Mesenchymal stem cell (in vitro differentiated cells and primary cell): Measurements from ENCODE around the gene GARRE1.

Source experiments
- DNase-seq: peaks from one replicate; pipeline ENCODE4 v3.0.0-alpha.2; 2013
- H2AFZ ChIP-seq: one replicate; pipeline ENCODE4 v1.6.1; 2013; ENCODE audit warnings: low read depth, mild to moderate bottlenecking, control low read depth, inconsistent platforms, low read length, moderate library complexity
- H2AK5ac ChIP-seq: 2 replicates; pipeline ENCODE4 v1.6.1; 2013; ENCODE audit warnings: low read length, moderate library complexity, mild to moderate bottlenecking, inconsistent platforms; ENCODE audit not compliant: severe bottlenecking
- H2BK120ac ChIP-seq: one replicate; pipeline ENCODE4 v1.6.1; 2013; ENCODE audit warnings: low read depth, mild to moderate bottlenecking, inconsistent platforms, low read length, moderate library complexity
- H2BK12ac ChIP-seq, 2 experiments: one replicate each; pipeline ENCODE4 v1.6.1; 2013; ENCODE audit warnings: inconsistent platforms in 2 of 2, low read length in 2 of 2, mild to moderate bottlenecking in 2 of 2, moderate library complexity in 2 of 2, control low read depth in 1 of 2
- H2BK15ac ChIP-seq: one replicate; pipeline ENCODE4 v1.6.1; 2013; ENCODE audit warnings: mild to moderate bottlenecking, low read depth, inconsistent platforms; ENCODE audit not compliant: poor library complexity, severe bottlenecking
- H2BK5ac ChIP-seq: 2 replicates; pipeline ENCODE4 v1.6.1; 2013; ENCODE audit warnings: low read depth, mild to moderate bottlenecking, low read length, control low read depth, inconsistent platforms; ENCODE audit not compliant: poor library complexity, severe bottlenecking
- H3K14ac ChIP-seq, 2 experiments: one replicate each; pipeline ENCODE4 v1.6.1; 2013; ENCODE audit warnings: inconsistent platforms in 2 of 2, low read length in 2 of 2, control low read depth in 1 of 2, mild to moderate bottlenecking in 1 of 2, moderate library complexity in 1 of 2
- H3K18ac ChIP-seq, 2 experiments: one replicate each; pipeline ENCODE4 v1.6.1; 2013; ENCODE audit warnings: inconsistent platforms in 2 of 2, low read length in 2 of 2, control low read depth in 1 of 2, low read depth in 1 of 2, mild to moderate bottlenecking in 1 of 2
- H3K23ac ChIP-seq, 2 experiments: one replicate each; pipeline ENCODE4 v1.6.1; 2013; ENCODE audit warnings: inconsistent platforms in 2 of 2, low read length in 2 of 2, mild to moderate bottlenecking in 2 of 2, moderate library complexity in 2 of 2, control low read depth in 1 of 2
- H3K27ac ChIP-seq: 2 replicates; pipeline ENCODE4 v1.5.1; 2013; ENCODE audit warnings: mild to moderate bottlenecking, moderate library complexity, low read length, control low read depth, inconsistent platforms; ENCODE audit not compliant: poor library complexity, severe bottlenecking
- H3K27me3 ChIP-seq, 2 experiments: 2 replicates each; pipeline versions ENCODE4 v1.6.1 to v1.7.0; 2013; ENCODE audit warnings: low read length in 2 of 2, mild to moderate bottlenecking in 2 of 2, moderate library complexity in 2 of 2, control low read depth in 1 of 2, inconsistent platforms in 1 of 2; ENCODE audit not compliant: control insufficient read depth in 1 of 2, insufficient read depth in 1 of 2
- H3K36me3 ChIP-seq, 2 experiments: 2 replicates each; pipeline versions ENCODE4 v1.6.1 to v1.7.0; 2013; ENCODE audit warnings: low read length in 2 of 2, control low read depth in 1 of 2, inconsistent platforms in 1 of 2, low read depth in 1 of 2, mild to moderate bottlenecking in 1 of 2; ENCODE audit not compliant: insufficient read depth in 2 of 2, control insufficient read depth in 1 of 2
- H3K4ac ChIP-seq, 2 experiments: one replicate each; pipeline ENCODE4 v1.6.1; 2013; ENCODE audit warnings: inconsistent platforms in 2 of 2, low read length in 2 of 2, mild to moderate bottlenecking in 2 of 2, moderate library complexity in 2 of 2, control low read depth in 1 of 2, low read depth in 1 of 2
- H3K4me1 ChIP-seq: 2 replicates; pipeline ENCODE4 v1.6.1; 2013; ENCODE audit warnings: low read depth, low read length, control low read depth; ENCODE audit not compliant: control insufficient read depth, insufficient read depth
- H3K4me2 ChIP-seq: 2 replicates; pipeline ENCODE4 v1.6.1; 2013; ENCODE audit warnings: low read length, mild to moderate bottlenecking, inconsistent platforms; ENCODE audit not compliant: poor library complexity, severe bottlenecking
- H3K4me3 ChIP-seq, 2 experiments: 2 replicates each; pipeline versions ENCODE4 v1.5.1 to v1.7.0; 2013; ENCODE audit warnings: low read length in 2 of 2, mild to moderate bottlenecking in 2 of 2, control low read depth in 1 of 2, low read depth in 1 of 2; ENCODE audit not compliant: insufficient read depth in 1 of 2
- H3K79me1 ChIP-seq: replicated peaks from 2 replicates; pipeline ENCODE4 v1.6.1; 2013; ENCODE audit warnings: mild to moderate bottlenecking, control low read depth, low read length, inconsistent platforms; ENCODE audit not compliant: poor library complexity, severe bottlenecking
- H3K9ac ChIP-seq: 2 replicates; pipeline ENCODE4 v1.7.0; 2013; ENCODE audit warnings: mild to moderate bottlenecking, low read length, moderate library complexity
- H3K9me3 ChIP-seq: 2 replicates; pipeline ENCODE4 v1.7.0; 2013; ENCODE audit warnings: mild to moderate bottlenecking, low read length; ENCODE audit not compliant: control insufficient read depth
- H4K8ac ChIP-seq: one replicate; pipeline ENCODE4 v1.6.1; 2013; ENCODE audit warnings: inconsistent platforms, mild to moderate bottlenecking, low read length, moderate library complexity
- H4K91ac ChIP-seq: one replicate; pipeline ENCODE4 v1.6.1; 2013; ENCODE audit warnings: mild to moderate bottlenecking, low read length, inconsistent platforms
- WGBS: methylation state at CpG from one replicate; pipeline ENCODE4 v1.1.7; 2013; ENCODE audit warnings: mixed read lengths; 5-methylcytosine and 5-hydroxymethylcytosine counted together

Gene GARRE1

GRCh38 chr19:34222386-34222785 lies 32.0 kb upstream of the GARRE1 start:
- H3K4me3 ChIP-seq = no peak overlapping the region
- H3K4me1 ChIP-seq = peaks cover 6% of the 10 kb centered on the region
- no peak overlapping the region for H3K23ac ChIP-seq
- H3K4me2 ChIP-seq = peak overlapping the region; percentile 21
- no peaks in the 10 kb centered on the region for H3K9me3 ChIP-seq
- H2BK120ac ChIP-seq = no peak overlapping the region
- no peak overlapping the region for H4K91ac ChIP-seq
- H3K14ac ChIP-seq = no peak overlapping the region
- H2AK5ac ChIP-seq = no peak overlapping the region
- no peak overlapping the region for H3K18ac ChIP-seq
- H3K27me3 ChIP-seq = no peaks in the 10 kb centered on the region
- H4K8ac ChIP-seq = no peak overlapping the region
- no peak overlapping the region for H2BK5ac ChIP-seq
- H3K4ac ChIP-seq = no peak overlapping the region
- no peak for DNase-seq
- H2AFZ ChIP-seq = no peak overlapping the region
- WGBS = 97% methylated on average over 1 of the region's 1 CpG
- no peak overlapping the region for H2BK12ac ChIP-seq
- H3K36me3 ChIP-seq = peaks cover 20 to 90% of the 10 kb centered on the region in 2 experiments
- no peak overlapping the region for H3K9ac ChIP-seq
- H3K79me1 ChIP-seq = peaks cover 22% of the 10 kb centered on the region
- H2BK15ac ChIP-seq = no peak overlapping the region
- no peak overlapping the region for H3K27ac ChIP-seq

- Histone ChIP-seq H2BK15ac (no peak overlapping the region), H3K36me3 (peaks cover 25 to 96% of the 10 kb centered on the region in 2 experiments), H4K8ac (no peak overlapping the region), H2BK120ac (no peak overlapping the region), H3K4me2 (no peak overlapping the region), H4K91ac (no peak overlapping the region), H3K4ac (no peak overlapping the region), H2BK5ac (no peak overlapping the region), H3K18ac (no peak overlapping the region), H3K79me1 (peaks cover 27% of the 10 kb centered on the region), H3K9ac (no peak overlapping the region), H3K27ac (no peak overlapping the region), H2AK5ac (no peak overlapping the region), H2BK12ac (no peak overlapping the region), H2AFZ (no peak overlapping the region), H3K27me3 (no peaks in the 10 kb centered on the region), H3K14ac (no peak overlapping the region), H3K23ac (no peak overlapping the region), H3K4me1 (peaks cover 2% of the 10 kb centered on the region), H3K4me3 (no peak overlapping the region), H3K9me3 (no peaks in the 10 kb centered on the region)
- WGBS = no CpG with 5 or more reads among the region's 2 CpGs
- peak; percentile 39 for DNase-seq
Measured at GRCh38 chr19:34224996-34225658, 29.2 kb upstream of the GARRE1 start.

- no peaks in the 10 kb centered on the region for H3K27me3 ChIP-seq
- no peak overlapping the region for H2AK5ac ChIP-seq
- peaks cover 26% of the 10 kb centered on the region for H3K79me1 ChIP-seq
- H2BK120ac ChIP-seq = no peak overlapping the region
- no peak overlapping the region for H3K14ac ChIP-seq
- peaks cover 25 to 94% of the 10 kb centered on the region in 2 experiments for H3K36me3 ChIP-seq
- H2BK15ac ChIP-seq = no peak overlapping the region
- no peak overlapping the region for H3K23ac ChIP-seq
- no peak overlapping the region for H3K4me2 ChIP-seq
- no peak overlapping the region for H2BK5ac ChIP-seq
- no peak overlapping the region for H2AFZ ChIP-seq
- H3K18ac ChIP-seq = no peak overlapping the region
- no peak overlapping the region for H3K9ac ChIP-seq
- H4K8ac ChIP-seq = no peak overlapping the region
- peaks cover 2% of the 10 kb centered on the region for H3K4me1 ChIP-seq
- no peak overlapping the region for H3K27ac ChIP-seq
- no peak overlapping the region for H3K4me3 ChIP-seq
- no peak for DNase-seq
- no peak overlapping the region for H2BK12ac ChIP-seq
- H3K9me3 ChIP-seq = no peaks in the 10 kb centered on the region
- H3K4ac ChIP-seq = no peak overlapping the region
- no peak overlapping the region for H4K91ac ChIP-seq
Measured at GRCh38 chr19:34225659-34226015, 28.7 kb upstream of the GARRE1 start.

- Histone ChIP-seq H3K9ac (no peak overlapping the region), H3K27ac (no peak overlapping the region), H2BK120ac (no peak overlapping the region), H2BK5ac (no peak overlapping the region), H4K91ac (no peak overlapping the region), H3K4me2 (no peak overlapping the region), H3K14ac (no peak overlapping the region), H3K4me1 (peaks cover 4% of the 10 kb centered on the region), H2BK15ac (no peak overlapping the region), H2AK5ac (no peak overlapping the region), H3K23ac (no peak overlapping the region), H3K27me3 (no peaks in the 10 kb centered on the region), H3K4ac (no peak overlapping the region), H4K8ac (no peak overlapping the region), H3K9me3 (no peaks in the 10 kb centered on the region), H2BK12ac (no peak overlapping the region), H3K36me3 (peaks cover 28 to 93% of the 10 kb centered on the region in 2 experiments), H3K18ac (no peak overlapping the region), H3K4me3 (no peak overlapping the region), H3K79me1 (peaks cover 26% of the 10 kb centered on the region), H2AFZ (no peak overlapping the region)
- WGBS = 100% methylated on average over 2 of the region's 2 CpGs
- no peak for DNase-seq
Measured at GRCh38 chr19:34226036-34226435, 28.3 kb upstream of the GARRE1 start.
